ENCODE measurements around the gene QKI. TPM values are rescaled to one million over a fixed set of nuclear protein-coding genes. Genes with fewer than 3 reads are reported as not detected.

The QKI gene
- 93.7 and 101 TPM in 2 replicates for total RNA-seq (2013; cell fraction: nucleolus; rRNA removed)
- total RNA-seq (2014; rRNA removed), result 43.7 and 46.4 TPM in 2 replicates
- total RNA-seq (2014; rRNA removed; fragmentation: Illumina TruSeq; extraction: Trizol), result 47.8 and 52.5 TPM in 2 replicates
- 50.7 and 54.5 TPM in 2 replicates for total RNA-seq (2021)
- polyA plus RNA-seq (2011; ENCODE audit: low read depth), result 28.6 TPM
- polyA plus RNA-seq (2011; rRNA removed), result 62.3 and 68.4 TPM in 2 replicates
- 73.9 and 89.7 TPM in 2 replicates for polyA plus RNA-seq (2011; cell fraction: cytosol; rRNA removed)
- polyA plus RNA-seq (2011; cell fraction: nucleus; rRNA removed), result 42.5 and 60.8 TPM in 2 replicates
- polyA plus RNA-seq (2012), result 15.4 and 24.9 TPM in 2 replicates
- polyA plus RNA-seq (2014; fragmentation: Illumina TruSeq; extraction: Trizol), result 54.6 and 72.5 TPM in 2 replicates
- 10 to 100 TPM; 10.7 to 27.1 TPM for polyA plus RNA-seq (2014; fragmentation: Nextera tagmentation; extraction: Ambion mirVana)
- 31.4 and 35.0 TPM in 2 replicates for polyA plus RNA-seq (2014; rRNA removed)
- polyA plus RNA-seq (2016; fragmentation: Nextera tagmentation; extraction: Ambion mirVana), result 1 to 10 TPM; 4.7 to 4.8 TPM
- 203 and 222 TPM in 2 replicates for polyA minus RNA-seq (2011; rRNA and poly(A)+ RNA removed)
- 55.9 and 69.2 TPM in 2 replicates for polyA minus RNA-seq (2011; cell fraction: cytosol; rRNA and poly(A)+ RNA removed)
- 55.2 and 80.6 TPM in 2 replicates for polyA minus RNA-seq (2011; cell fraction: nucleus; rRNA and poly(A)+ RNA removed)
- Bru-seq, nascent RNA, result percentile 90 among the genes with signal in this experiment
- percentile 83 among the genes with signal in this experiment for BruChase-seq, experiment 1, labeled RNA remaining after a 6-hour chase
- BruChase-seq, experiment 2, labeled RNA remaining after a 2-hour chase, result percentile 83 among the genes with signal in this experiment
- long read RNA-seq, experiment 1, partial matches to known transcripts, result 1 of 5 reads
- long read RNA-seq, experiment 1, other reads (novel, unspliced or antisense), result 4 of 5 reads
- long read RNA-seq, experiment 2, full-length matches to known transcripts, result 6 of 19 reads
- long read RNA-seq, experiment 2, partial matches to known transcripts, result 6 of 19 reads
- long read RNA-seq, experiment 2, other reads (novel, unspliced or antisense), result 7 of 19 reads

DNA sequence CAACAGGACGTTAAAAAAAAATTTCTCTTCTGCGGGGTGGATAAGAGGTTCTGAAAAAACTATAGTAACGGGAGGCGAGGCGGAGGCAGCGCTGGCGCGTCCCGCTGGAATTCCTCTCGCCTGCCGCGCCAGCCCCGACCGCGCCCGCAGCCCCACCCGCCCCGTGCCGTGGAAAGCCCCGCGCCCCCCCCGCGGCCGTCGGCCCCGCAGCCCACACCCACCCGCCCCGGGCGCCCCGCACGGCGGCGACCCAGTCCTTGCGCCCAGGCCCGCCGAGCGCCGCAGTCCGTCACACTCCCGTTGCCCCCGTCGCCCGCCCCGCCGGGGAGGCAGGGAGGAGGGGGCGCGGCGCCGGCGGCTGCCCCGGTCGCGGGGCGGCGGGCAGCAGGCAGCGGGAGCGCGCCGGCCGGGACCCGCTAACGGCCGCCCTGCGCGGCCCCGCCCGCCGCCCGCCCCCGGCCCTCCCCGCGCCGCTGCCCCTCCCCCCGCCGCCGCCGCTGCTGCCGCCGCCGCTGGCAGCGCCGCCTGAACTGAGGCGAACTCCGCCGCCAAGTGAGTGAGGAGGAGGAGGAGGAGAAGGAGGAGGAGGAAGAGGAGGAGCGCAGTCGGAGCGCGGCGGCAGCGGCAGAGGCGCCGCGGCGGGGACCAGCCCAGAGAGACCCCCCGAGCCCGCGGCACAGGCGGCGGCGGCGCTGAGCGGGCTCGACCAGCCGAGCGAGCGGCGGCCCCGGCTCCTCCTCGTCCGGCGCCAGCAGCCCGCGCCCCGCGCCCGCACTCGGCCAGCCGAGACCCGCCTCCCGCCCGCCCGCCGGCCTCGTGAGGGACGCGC lies at the start of gene QKI:
TSS of gene QKI (plus strand) at position 602 of the 829 bp plus-strand sequence. CDS start 476 bp downstream, outside the sequence.
- peak within 1 kb of the TSS; percentile 88 for H3K4me2 ChIP-seq (ENCODE audit: control insufficient read depth, insufficient read depth)
- H3K36me3 ChIP-seq (ENCODE audit: control insufficient read depth in 2 of 2, insufficient read depth in 2 of 2, low read length in 1 of 2), result no peaks in the 10 kb centered on the region
- ChIA-PET CTCF (no interaction called here), RAD21 (ENCODE audit: unreplicated experiment) (interaction anchor here (1.1 kb wide), 1 partner anchor 20 kb away, joined by 3 read pairs; no protein-coding TSS in a partner anchor), POLR2A (interaction anchor here (0.7 to 1.5 kb wide), 2 partner anchors 46 to 130 kb away, joined by 3 read pairs; no protein-coding TSS in a partner anchor), SMC1A (ENCODE audit: uncharacterized antibody, unreplicated experiment) (no interaction called here)
- H2AFZ ChIP-seq (ENCODE audit: control insufficient read depth, low read depth, low read length), result peak within 1 kb of the TSS; percentile 85
- 2% methylated on average over 43 of the region's 127 CpGs for WGBS (ENCODE audit: insufficient coverage, insufficient replicate concordance, low lambda C conversion rate, missing lambda C conversion rate)
- ATAC-seq (peak; percentile 32), DNase-seq (ENCODE audit: low read depth, low spot score) (no peak), FAIRE-seq (no peak)
- H3K4me1 ChIP-seq (ENCODE audit: control insufficient read depth, insufficient read depth, low read length), result no peaks in the 10 kb centered on the region; the same call in 1 of the 2 replicates
- peaks cover 48% of the 10 kb centered on the region for H3K79me2 ChIP-seq (ENCODE audit: control insufficient read depth, insufficient read depth, low read length)
- peak within 1 kb of the TSS; percentile 86 for H3K9ac ChIP-seq (ENCODE audit: control insufficient read depth, insufficient read depth, low read length)
- no peaks in the 10 kb centered on the region for H4K20me1 ChIP-seq (ENCODE audit: control insufficient read depth, insufficient read depth)
- BruUV-seq (replicated peaks), result no TSS peak
- intact Hi-C loops (cut with micrococcal nuclease; ENCODE audit: unreplicated experiment) (loop anchor here (10.0 kb wide), 1 partner anchor 690 kb away; no protein-coding TSS in a partner anchor), in situ Hi-C loops (cut with MboI) (no loop called here)
- H3K27me3 ChIP-seq (replicated peaks in 1 of 2; ENCODE audit: control insufficient read depth in 2 of 2, insufficient read depth in 2 of 2, low read length in 1 of 2), result no peaks in the 10 kb centered on the region
- H3K9me3 ChIP-seq (replicated peaks; ENCODE audit: control insufficient read depth, insufficient read depth, low read length), result no peaks in the 10 kb centered on the region
- peak within 1 kb of the TSS; percentile 90 for H3K4me3 ChIP-seq
- peak within 1 kb of the TSS; percentile 77 for H3K27ac ChIP-seq (ENCODE audit: control insufficient read depth, insufficient read depth)
- TF ChIP-seq PML (IDR thresholded peaks at IDR 0.05; ENCODE audit: low read length) (0 out of 2 replicates have a peak, but pooled peaks have one; percentile 10), POLR2AphosphoS5 (IDR thresholded peaks at IDR 0.05; ENCODE audit: low read length) (peak; percentile 67), LARP7 (IDR thresholded peaks at IDR 0.05) (peak; percentile 48; the same call in 1 of the 2 replicates), IKZF1 (conservative IDR thresholded peaks at IDR 0.05) (peak; percentile 58), ZNF384 (IDR thresholded peaks at IDR 0.05; ENCODE audit: borderline replicate concordance, low read depth, low read length) (peak; percentile 79), BHLHE40 (IDR thresholded peaks at IDR 0.05; ENCODE audit: borderline replicate concordance in 1 of 2, low read depth in 2 of 2, low read length in 1 of 2) (peak; percentile 37 to 52; a peak in 2 of 4 replicates), BACH1 (IDR thresholded peaks at IDR 0.05; ENCODE audit: borderline replicate concordance) (peak; percentile 36; the same call in 1 of the 2 replicates), SMARCA5 (IDR thresholded peaks at IDR 0.05) (0 out of 2 replicates have a peak, but pooled peaks have one; percentile 48), NFXL1 (IDR thresholded peaks at IDR 0.05; ENCODE audit: borderline replicate concordance) (peak; percentile 92), ELK1 (IDR thresholded peaks at IDR 0.05; ENCODE audit: low read depth, low read length) (no peak), CHD2 (IDR thresholded peaks at IDR 0.05; ENCODE audit: borderline replicate concordance, low read depth, low read length) (0 out of 2 replicates have a peak, but pooled peaks have one; percentile 40), ZSCAN29 (IDR thresholded peaks at IDR 0.05) (0 out of 2 replicates have a peak, but pooled peaks have one; percentile 20), POLR2A (IDR thresholded peaks at IDR 0.05; ENCODE audit: low read depth, low read length) (peak; percentile 58), SREBF2 (IDR thresholded peaks at IDR 0.05; ENCODE audit: low read length) (no peak), DPF2 (IDR thresholded peaks at IDR 0.05) (peak; percentile 14; the same call in 1 of the 2 replicates), ZNF24 (IDR thresholded peaks at IDR 0.05) (no peak), WRNIP1 (IDR thresholded peaks at IDR 0.05; ENCODE audit: borderline replicate concordance, low read depth, low read length) (no peak)
- TF ChIP-seq, protein P1, sequence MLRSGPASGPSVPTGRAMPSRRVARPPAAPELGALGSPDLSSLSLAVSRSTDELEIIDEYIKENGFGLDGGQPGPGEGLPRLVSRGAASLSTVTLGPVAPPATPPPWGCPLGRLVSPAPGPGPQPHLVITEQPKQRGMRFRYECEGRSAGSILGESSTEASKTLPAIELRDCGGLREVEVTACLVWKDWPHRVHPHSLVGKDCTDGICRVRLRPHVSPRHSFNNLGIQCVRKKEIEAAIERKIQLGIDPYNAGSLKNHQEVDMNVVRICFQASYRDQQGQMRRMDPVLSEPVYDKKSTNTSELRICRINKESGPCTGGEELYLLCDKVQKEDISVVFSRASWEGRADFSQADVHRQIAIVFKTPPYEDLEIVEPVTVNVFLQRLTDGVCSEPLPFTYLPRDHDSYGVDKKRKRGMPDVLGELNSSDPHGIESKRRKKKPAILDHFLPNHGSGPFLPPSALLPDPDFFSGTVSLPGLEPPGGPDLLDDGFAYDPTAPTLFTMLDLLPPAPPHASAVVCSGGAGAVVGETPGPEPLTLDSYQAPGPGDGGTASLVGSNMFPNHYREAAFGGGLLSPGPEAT (IDR thresholded peaks at IDR 0.05; ENCODE audit: low read depth), result 0 out of 2 replicates have a peak, but pooled peaks have one; percentile 28
